GM23248 (cell line): ENCODE results near the gene RALA.

Experiments used
- EZH2 ChIP-seq: fragments of 200-600 bp; sonication (generic); IDR thresholded peaks from 2 replicates; pipeline ENCODE4 v1.6.1; 2018; ENCODE audit warnings: antibody characterized with exemption, mild to moderate bottlenecking; ENCODE audit not compliant: insufficient read depth, poor library complexity, severe bottlenecking
- EZH2phosphoT487 ChIP-seq: fragments of 200-600 bp; sonication (generic); IDR thresholded peaks from 2 replicates; pipeline ENCODE4 v1.6.1; 2018; ENCODE audit warnings: antibody characterized with exemption, moderate library complexity, mild to moderate bottlenecking, low read depth; ENCODE audit not compliant: insufficient read depth

- TF ChIP-seq EZH2phosphoT487 (no peak), EZH2 (no peak)
Observed at GRCh38 chr7:39650676-39651075, 27.3 kb downstream of the RALA start.
